HuH-7.5 (cell line): ENCODE results near the gene C1QTNF3.

ENCODE experiments used
- DNase-seq: peaks from one replicate; pipeline ENCODE4 v3.0.0; 2011; ENCODE audit warnings: low spot score

Gene C1QTNF3

GRCh38 chr5:33995865-33996264 lies 47.1 kb downstream of the C1QTNF3 start:
- DNase-seq = no peak

GRCh38 chr5:33994845-33995244 lies 48.2 kb downstream of the C1QTNF3 start:
- DNase-seq = no peak

GRCh38 chr5:33992864-33993263 lies 50.1 kb downstream of the C1QTNF3 start:
- DNase-seq = no peak

GRCh38 chr5:33985447-33985846 lies 57.6 kb downstream of the C1QTNF3 start:
- no peak for DNase-seq

GRCh38 chr5:33984671-33985124 lies 58.3 kb downstream of the C1QTNF3 start, which contains the start of gene SLC45A2:
TSS of gene SLC45A2 (minus strand) at chr5:33984693. CDS start at chr5:33984583, 110 bp downstream.
- DNase-seq = no peak

GRCh38 chr5:33984178-33984577 lies 58.8 kb downstream of the C1QTNF3 start:
- no peak for DNase-seq

GRCh38 chr5:33981408-33982162 lies 61.4 kb downstream of the C1QTNF3 start:
- DNase-seq = no peak

GRCh38 chr5:33980030-33980429 lies 63.0 kb downstream of the C1QTNF3 start:
- DNase-seq = no peak

GRCh38 chr5:33978306-33978705 lies 64.7 kb downstream of the C1QTNF3 start:
- no peak for DNase-seq

GRCh38 chr5:33976307-33976706 lies 66.7 kb downstream of the C1QTNF3 start:
- DNase-seq = no peak

- no peak for DNase-seq
Observed at GRCh38 chr5:33975852-33976251, 67.2 kb downstream of the C1QTNF3 start.

- no peak for DNase-seq
Observed at GRCh38 chr5:33973271-33973670, 69.7 kb downstream of the C1QTNF3 start.

- peak; percentile 75 for DNase-seq
Observed at GRCh38 chr5:33969572-33970452, 73.2 kb downstream of the C1QTNF3 start.

- no peak for DNase-seq
Observed at GRCh38 chr5:33968211-33969005, 74.6 kb downstream of the C1QTNF3 start.
